Spleen (tissue), 7 donors: ENCODE measurements around the gene C19orf25.

Experiments used
- POLR2A ChIP-seq, 3 donors: fragments of 450-650 bp; IDR thresholded peaks; one replicate each; pipeline ENCODE4 v1.5.1; 2017; ENCODE audit warnings: antibody characterized with exemption in 3 of 3, mild to moderate bottlenecking in 1 of 3
- POLR2AphosphoS5 ChIP-seq, 3 donors: sonication (generic); formaldehyde crosslinking; IDR thresholded peaks; one replicate each; pipeline ENCODE4 v1.5.1; 2017; ENCODE audit warnings: antibody characterized with exemption in 3 of 3
- TF ChIP-seq, protein P1 (sequence below), 11 experiments: fragments of 200-600 bp in 7 of 11; fragments of 450-650 bp in 4 of 11; sonication (generic) in 4 of 11; IDR thresholded peaks in 8 of 11; conservative IDR thresholded peaks in 3 of 11; 1 replicate in 7 of 11; 2 replicates in 4 of 11; pipeline versions ENCODE4 v1.4.0 to v1.8.0; 2016 to 2021; ENCODE audit warnings: antibody characterized with exemption in 11 of 11, inconsistent platforms in 4 of 11, mild to moderate bottlenecking in 1 of 11
- donor health status: DM: no; HTN: no; CAD: no; lungs with moderate emphysema.
- donor health status: DM: no; HTN: no; CAD: no.
- donor health status: DM: no; HTN: no; CAD: no.

DNA sequence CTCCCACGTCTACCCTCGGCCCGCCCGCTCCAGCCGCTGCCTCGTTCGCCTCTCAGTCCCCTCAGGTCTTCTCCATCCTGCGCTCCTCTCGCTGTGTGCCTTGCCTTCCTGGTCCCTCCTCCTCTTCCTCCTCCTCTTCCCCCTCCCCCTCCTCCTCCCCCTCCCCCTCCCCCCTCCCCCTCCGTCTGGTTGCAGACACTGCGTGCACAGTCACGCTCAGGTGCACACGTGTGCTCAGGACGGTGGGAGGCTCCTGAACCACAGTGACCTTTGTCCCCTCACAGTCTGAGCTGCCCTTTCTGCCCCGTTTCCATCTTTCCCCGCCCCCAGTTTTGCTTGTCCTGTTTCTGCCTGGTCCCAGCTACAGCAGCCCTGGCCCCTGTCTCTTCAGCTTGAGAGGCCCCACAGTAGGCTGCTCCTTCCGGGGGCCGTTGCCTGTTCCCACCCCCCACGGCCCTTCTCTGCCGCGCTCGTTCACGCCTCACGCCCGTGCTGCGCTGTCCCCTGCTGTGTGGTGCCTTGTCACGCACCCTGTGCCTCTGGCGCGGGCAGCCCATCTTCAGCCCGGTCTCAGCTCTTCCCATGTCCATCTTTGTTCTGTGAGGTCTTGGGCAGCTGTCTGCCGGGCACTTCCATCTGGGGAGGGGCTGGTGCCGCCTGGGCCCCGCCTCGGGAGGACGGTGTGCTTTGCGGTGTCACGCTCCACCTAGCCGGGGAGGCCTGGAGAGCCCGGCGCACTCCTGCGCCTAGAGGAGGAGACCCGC is 54.6 kb downstream of the C19orf25 start:
- TF ChIP-seq POLR2A (IDR thresholded peaks at IDR 0.05) = no peak
- TF ChIP-seq, protein P1, sequence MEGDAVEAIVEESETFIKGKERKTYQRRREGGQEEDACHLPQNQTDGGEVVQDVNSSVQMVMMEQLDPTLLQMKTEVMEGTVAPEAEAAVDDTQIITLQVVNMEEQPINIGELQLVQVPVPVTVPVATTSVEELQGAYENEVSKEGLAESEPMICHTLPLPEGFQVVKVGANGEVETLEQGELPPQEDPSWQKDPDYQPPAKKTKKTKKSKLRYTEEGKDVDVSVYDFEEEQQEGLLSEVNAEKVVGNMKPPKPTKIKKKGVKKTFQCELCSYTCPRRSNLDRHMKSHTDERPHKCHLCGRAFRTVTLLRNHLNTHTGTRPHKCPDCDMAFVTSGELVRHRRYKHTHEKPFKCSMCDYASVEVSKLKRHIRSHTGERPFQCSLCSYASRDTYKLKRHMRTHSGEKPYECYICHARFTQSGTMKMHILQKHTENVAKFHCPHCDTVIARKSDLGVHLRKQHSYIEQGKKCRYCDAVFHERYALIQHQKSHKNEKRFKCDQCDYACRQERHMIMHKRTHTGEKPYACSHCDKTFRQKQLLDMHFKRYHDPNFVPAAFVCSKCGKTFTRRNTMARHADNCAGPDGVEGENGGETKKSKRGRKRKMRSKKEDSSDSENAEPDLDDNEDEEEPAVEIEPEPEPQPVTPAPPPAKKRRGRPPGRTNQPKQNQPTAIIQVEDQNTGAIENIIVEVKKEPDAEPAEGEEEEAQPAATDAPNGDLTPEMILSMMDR (IDR thresholded peaks at IDR 0.05 in 8 of 11, conservative IDR thresholded peaks at IDR 0.05 in 3 of 11) = no peak
- peak in 1 of 3 donors; percentile 53 for TF ChIP-seq POLR2AphosphoS5 (IDR thresholded peaks at IDR 0.05)
